WTC11 (cell line): ENCODE results near the gene LRIG1. TPM values are rescaled to one million over a fixed set of nuclear protein-coding genes. Genes with fewer than 3 reads are reported as not detected.

Source experiments
- ATAC-seq: fragments of 200-7000 bp; cut with Tn5 transposase; 2 replicates; pipeline ENCODE4 v1.10.0; 2021; ENCODE audit warnings: mild to moderate bottlenecking, moderate library complexity
- CTCF ChIA-PET: fragments of 300-600 bp; sonication (Branson Sonifier 250); formaldehyde crosslinking; loops from one replicate; lab custom pipeline; 2021; ENCODE audit warnings: antibody characterized with exemption; lab: Charles Lee
- POLR2A ChIA-PET: fragments of 350-600 bp; sonication (Branson Sonifier 250); formaldehyde crosslinking; loops from one replicate; lab custom pipeline; 2021; ENCODE audit warnings: antibody characterized with exemption; lab: Charles Lee
- DNase-seq: peaks from one replicate; pipeline ENCODE4 v3.0.0; 2021; ENCODE audit warnings: low spot score
- H3K27ac Mint-ChIP-seq: 2 replicates; pipeline ENCODE4 v1.8.0; 2021; ENCODE audit warnings: mixed read lengths
- H3K27me3 Mint-ChIP-seq: 2 replicates; pipeline ENCODE4 v1.8.0; 2021; ENCODE audit warnings: low read depth, mild to moderate bottlenecking, moderate library complexity, mixed read lengths
- H3K36me3 Mint-ChIP-seq: 2 replicates; pipeline ENCODE4 v1.8.0; 2021; ENCODE audit warnings: mixed read lengths
- H3K4me1 Mint-ChIP-seq: 2 replicates; pipeline ENCODE4 v1.8.0; 2022; ENCODE audit warnings: mixed read lengths
- H3K4me3 Mint-ChIP-seq: 2 replicates; pipeline ENCODE4 v1.8.0; 2021; ENCODE audit warnings: mild to moderate bottlenecking, moderate library complexity, mixed read lengths
- H3K9me3 Mint-ChIP-seq: 2 replicates; pipeline ENCODE4 v1.8.0; 2021; ENCODE audit warnings: mixed read lengths
- CREB1 ChIP-seq: sonication (generic); formaldehyde crosslinking; IDR thresholded peaks from 2 replicates; pipeline ENCODE4 v1.8.0; 2023; ENCODE audit warnings: mild to moderate bottlenecking, missing genetic modification reagents
- ETV6 ChIP-seq: sonication (generic); formaldehyde crosslinking; IDR thresholded peaks from 2 replicates; pipeline ENCODE4 v1.8.1; 2022; ENCODE audit warnings: mild to moderate bottlenecking, missing genetic modification reagents
- NR3C1 ChIP-seq: sonication (generic); formaldehyde crosslinking; conservative IDR thresholded peaks from 2 replicates; pipeline ENCODE4 v1.8.1; 2023; ENCODE audit warnings: low read depth, mild to moderate bottlenecking, missing genetic modification reagents
- RORB ChIP-seq: fragments of 250-450 bp; sonication (Bioruptor Pico); IDR thresholded peaks from 2 replicates; pipeline ENCODE4 v1.9.0; 2021; ENCODE audit warnings: mild to moderate bottlenecking
- SMAD3 ChIP-seq: sonication (generic); formaldehyde crosslinking; IDR thresholded peaks from 2 replicates; pipeline ENCODE4 v1.8.0; 2022; ENCODE audit warnings: missing genetic modification reagents, mild to moderate bottlenecking, borderline replicate concordance
- SOX15 ChIP-seq: fragments of 250-450 bp; sonication (Bioruptor Pico); IDR thresholded peaks from 2 replicates; pipeline ENCODE4 v1.9.0; 2021; ENCODE audit warnings: mild to moderate bottlenecking
- SP1 ChIP-seq: sonication (generic); formaldehyde crosslinking; conservative IDR thresholded peaks from 2 replicates; pipeline ENCODE4 v1.8.1; 2022; ENCODE audit warnings: missing genetic modification reagents
- ZBTB21 ChIP-seq: sonication (generic); formaldehyde crosslinking; IDR thresholded peaks from 2 replicates; pipeline ENCODE4 v1.8.1; 2023; ENCODE audit warnings: mild to moderate bottlenecking, missing genetic modification reagents, borderline replicate concordance
- ZNF121 ChIP-seq: sonication (generic); formaldehyde crosslinking; IDR thresholded peaks from 2 replicates; pipeline ENCODE4 v1.8.0; 2023; ENCODE audit warnings: missing genetic modification reagents
- ZNF219 ChIP-seq: sonication (generic); formaldehyde crosslinking; IDR thresholded peaks from 2 replicates; pipeline ENCODE4 v1.8.0; 2023; ENCODE audit warnings: missing genetic modification reagents, mild to moderate bottlenecking, borderline replicate concordance
- ZNF317 ChIP-seq: sonication (generic); formaldehyde crosslinking; IDR thresholded peaks from 2 replicates; pipeline ENCODE4 v1.8.1; 2023; ENCODE audit warnings: low read depth, mild to moderate bottlenecking, moderate library complexity, missing genetic modification reagents, borderline replicate concordance
- ZNF416 ChIP-seq: fragments of 250-450 bp; sonication (Bioruptor Pico); IDR thresholded peaks from 2 replicates; pipeline ENCODE4 v1.9.0; 2021; ENCODE audit warnings: mild to moderate bottlenecking, inconsistent platforms
- total RNA-seq: library from RNA; stranded (reverse); gene quantifications from 3 replicates; pipeline ENCODE4 v1.2.3, GENCODE V29; 2021
- TF ChIP-seq, protein P1 (sequence below): sonication (generic); formaldehyde crosslinking; conservative IDR thresholded peaks from 2 replicates; pipeline ENCODE4 v1.8.1; 2023; ENCODE audit warnings: mild to moderate bottlenecking, low read depth, missing genetic modification reagents, moderate library complexity
- TF ChIP-seq, protein P2 (sequence below): fragments of 250-450 bp; sonication (Bioruptor Pico); IDR thresholded peaks from 2 replicates; pipeline ENCODE4 v1.9.0; 2021; ENCODE audit warnings: mild to moderate bottlenecking
- TF ChIP-seq, protein P3 (sequence below): sonication (generic); formaldehyde crosslinking; IDR thresholded peaks from 2 replicates; pipeline ENCODE4 v1.8.1; 2023; ENCODE audit warnings: mild to moderate bottlenecking, missing genetic modification reagents
- TF ChIP-seq, protein P4 (sequence below): sonication (generic); formaldehyde crosslinking; IDR thresholded peaks from 2 replicates; pipeline ENCODE4 v1.8.1; 2022; ENCODE audit warnings: low read depth, missing genetic modification reagents, borderline replicate concordance
- TF ChIP-seq, protein P5 (sequence below): fragments of 250-450 bp; sonication (Bioruptor Pico); IDR thresholded peaks from 2 replicates; pipeline ENCODE4 v1.9.0; 2021; ENCODE audit warnings: moderate library complexity, mild to moderate bottlenecking, inconsistent platforms, borderline replicate concordance
- TF ChIP-seq, protein P6 (sequence below): fragments of 250-450 bp; sonication (Bioruptor Pico); IDR thresholded peaks from 2 replicates; pipeline ENCODE4 v1.8.0; 2021; ENCODE audit warnings: mild to moderate bottlenecking
- TF ChIP-seq, protein P7 (sequence below): sonication (generic); formaldehyde crosslinking; IDR thresholded peaks from 2 replicates; pipeline ENCODE4 v1.8.1; 2023; ENCODE audit warnings: mild to moderate bottlenecking, missing genetic modification reagents
- TF ChIP-seq, protein P8 (sequence below): sonication (generic); formaldehyde crosslinking; IDR thresholded peaks from 2 replicates; pipeline ENCODE4 v1.8.1; 2022; ENCODE audit warnings: mild to moderate bottlenecking, moderate library complexity, missing genetic modification reagents

Gene LRIG1
- total RNA-seq, 1 experiment from 2014 or later: 105 TPM

DNA sequence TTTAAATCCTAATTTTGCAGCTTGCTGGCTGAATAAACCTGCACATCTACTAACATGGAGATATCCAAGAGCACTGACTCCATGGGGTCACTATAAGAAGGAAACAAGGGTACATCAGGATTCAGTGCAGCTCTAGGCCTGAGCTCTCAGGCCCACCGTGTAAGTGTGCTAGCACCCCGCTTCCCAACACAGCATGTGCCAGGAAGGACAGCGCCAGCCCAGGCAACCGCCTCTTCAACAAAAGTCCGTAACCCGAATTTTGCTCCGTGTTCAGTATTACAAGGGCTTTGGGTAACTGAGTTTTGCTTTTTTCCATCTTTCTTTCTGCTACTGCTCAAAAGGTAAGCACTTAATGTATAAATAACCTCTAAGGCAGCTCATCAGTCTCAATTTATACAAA is 89.8 kb downstream of the LRIG1 start:
- Mint-ChIP-seq H3K27me3 (no peaks in the 10 kb centered on the region), H3K4me1 (peaks cover 45% of the 10 kb centered on the region), H3K9me3 (no peaks in the 10 kb centered on the region), H3K36me3 (peaks cover 90% of the 10 kb centered on the region), H3K4me3 (no peak overlapping the region), H3K27ac (no peak overlapping the region; the same call in 1 of the 2 replicates)
- no peak for ATAC-seq
- DNase-seq: no peak
- TF ChIP-seq, protein P1, sequence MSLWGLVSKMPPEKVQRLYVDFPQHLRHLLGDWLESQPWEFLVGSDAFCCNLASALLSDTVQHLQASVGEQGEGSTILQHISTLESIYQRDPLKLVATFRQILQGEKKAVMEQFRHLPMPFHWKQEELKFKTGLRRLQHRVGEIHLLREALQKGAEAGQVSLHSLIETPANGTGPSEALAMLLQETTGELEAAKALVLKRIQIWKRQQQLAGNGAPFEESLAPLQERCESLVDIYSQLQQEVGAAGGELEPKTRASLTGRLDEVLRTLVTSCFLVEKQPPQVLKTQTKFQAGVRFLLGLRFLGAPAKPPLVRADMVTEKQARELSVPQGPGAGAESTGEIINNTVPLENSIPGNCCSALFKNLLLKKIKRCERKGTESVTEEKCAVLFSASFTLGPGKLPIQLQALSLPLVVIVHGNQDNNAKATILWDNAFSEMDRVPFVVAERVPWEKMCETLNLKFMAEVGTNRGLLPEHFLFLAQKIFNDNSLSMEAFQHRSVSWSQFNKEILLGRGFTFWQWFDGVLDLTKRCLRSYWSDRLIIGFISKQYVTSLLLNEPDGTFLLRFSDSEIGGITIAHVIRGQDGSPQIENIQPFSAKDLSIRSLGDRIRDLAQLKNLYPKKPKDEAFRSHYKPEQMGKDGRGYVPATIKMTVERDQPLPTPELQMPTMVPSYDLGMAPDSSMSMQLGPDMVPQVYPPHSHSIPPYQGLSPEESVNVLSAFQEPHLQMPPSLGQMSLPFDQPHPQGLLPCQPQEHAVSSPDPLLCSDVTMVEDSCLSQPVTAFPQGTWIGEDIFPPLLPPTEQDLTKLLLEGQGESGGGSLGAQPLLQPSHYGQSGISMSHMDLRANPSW (CRISPR knock-in tag): no peak
- TF ChIP-seq, protein P2, sequence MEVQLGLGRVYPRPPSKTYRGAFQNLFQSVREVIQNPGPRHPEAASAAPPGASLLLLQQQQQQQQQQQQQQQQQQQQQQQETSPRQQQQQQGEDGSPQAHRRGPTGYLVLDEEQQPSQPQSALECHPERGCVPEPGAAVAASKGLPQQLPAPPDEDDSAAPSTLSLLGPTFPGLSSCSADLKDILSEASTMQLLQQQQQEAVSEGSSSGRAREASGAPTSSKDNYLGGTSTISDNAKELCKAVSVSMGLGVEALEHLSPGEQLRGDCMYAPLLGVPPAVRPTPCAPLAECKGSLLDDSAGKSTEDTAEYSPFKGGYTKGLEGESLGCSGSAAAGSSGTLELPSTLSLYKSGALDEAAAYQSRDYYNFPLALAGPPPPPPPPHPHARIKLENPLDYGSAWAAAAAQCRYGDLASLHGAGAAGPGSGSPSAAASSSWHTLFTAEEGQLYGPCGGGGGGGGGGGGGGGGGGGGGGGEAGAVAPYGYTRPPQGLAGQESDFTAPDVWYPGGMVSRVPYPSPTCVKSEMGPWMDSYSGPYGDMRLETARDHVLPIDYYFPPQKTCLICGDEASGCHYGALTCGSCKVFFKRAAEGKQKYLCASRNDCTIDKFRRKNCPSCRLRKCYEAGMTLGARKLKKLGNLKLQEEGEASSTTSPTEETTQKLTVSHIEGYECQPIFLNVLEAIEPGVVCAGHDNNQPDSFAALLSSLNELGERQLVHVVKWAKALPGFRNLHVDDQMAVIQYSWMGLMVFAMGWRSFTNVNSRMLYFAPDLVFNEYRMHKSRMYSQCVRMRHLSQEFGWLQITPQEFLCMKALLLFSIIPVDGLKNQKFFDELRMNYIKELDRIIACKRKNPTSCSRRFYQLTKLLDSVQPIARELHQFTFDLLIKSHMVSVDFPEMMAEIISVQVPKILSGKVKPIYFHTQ (CRISPR knock-in tag): no peak
- TF ChIP-seq, protein P3, sequence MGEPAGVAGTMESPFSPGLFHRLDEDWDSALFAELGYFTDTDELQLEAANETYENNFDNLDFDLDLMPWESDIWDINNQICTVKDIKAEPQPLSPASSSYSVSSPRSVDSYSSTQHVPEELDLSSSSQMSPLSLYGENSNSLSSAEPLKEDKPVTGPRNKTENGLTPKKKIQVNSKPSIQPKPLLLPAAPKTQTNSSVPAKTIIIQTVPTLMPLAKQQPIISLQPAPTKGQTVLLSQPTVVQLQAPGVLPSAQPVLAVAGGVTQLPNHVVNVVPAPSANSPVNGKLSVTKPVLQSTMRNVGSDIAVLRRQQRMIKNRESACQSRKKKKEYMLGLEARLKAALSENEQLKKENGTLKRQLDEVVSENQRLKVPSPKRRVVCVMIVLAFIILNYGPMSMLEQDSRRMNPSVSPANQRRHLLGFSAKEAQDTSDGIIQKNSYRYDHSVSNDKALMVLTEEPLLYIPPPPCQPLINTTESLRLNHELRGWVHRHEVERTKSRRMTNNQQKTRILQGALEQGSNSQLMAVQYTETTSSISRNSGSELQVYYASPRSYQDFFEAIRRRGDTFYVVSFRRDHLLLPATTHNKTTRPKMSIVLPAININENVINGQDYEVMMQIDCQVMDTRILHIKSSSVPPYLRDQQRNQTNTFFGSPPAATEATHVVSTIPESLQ (CRISPR knock-in tag): no peak
- no peak for TF ChIP-seq CREB1 (CRISPR knock-in tag)
- TF ChIP-seq SP1 (CRISPR knock-in tag): no peak
- no peak for TF ChIP-seq ZBTB21 (CRISPR knock-in tag)
- no peak for TF ChIP-seq ZNF219 (CRISPR knock-in tag)
- TF ChIP-seq ZNF121 (CRISPR knock-in tag): no peak
- TF ChIP-seq RORB (CRISPR knock-in tag): no peak
- no peak for TF ChIP-seq SMAD3 (CRISPR knock-in tag)
- TF ChIP-seq SOX15 (CRISPR knock-in tag): no peak
- TF ChIP-seq ETV6: no peak
- TF ChIP-seq NR3C1 (CRISPR knock-in tag): no peak
- TF ChIP-seq ZNF317: no peak
- ChIA-PET CTCF (interaction anchor here (1.5 to 2.7 kb wide), 2 partner anchors 33 to 411 kb away, joined by 4 to 9 read pairs; no protein-coding TSS in a partner anchor), POLR2A (no interaction called here)

DNA sequence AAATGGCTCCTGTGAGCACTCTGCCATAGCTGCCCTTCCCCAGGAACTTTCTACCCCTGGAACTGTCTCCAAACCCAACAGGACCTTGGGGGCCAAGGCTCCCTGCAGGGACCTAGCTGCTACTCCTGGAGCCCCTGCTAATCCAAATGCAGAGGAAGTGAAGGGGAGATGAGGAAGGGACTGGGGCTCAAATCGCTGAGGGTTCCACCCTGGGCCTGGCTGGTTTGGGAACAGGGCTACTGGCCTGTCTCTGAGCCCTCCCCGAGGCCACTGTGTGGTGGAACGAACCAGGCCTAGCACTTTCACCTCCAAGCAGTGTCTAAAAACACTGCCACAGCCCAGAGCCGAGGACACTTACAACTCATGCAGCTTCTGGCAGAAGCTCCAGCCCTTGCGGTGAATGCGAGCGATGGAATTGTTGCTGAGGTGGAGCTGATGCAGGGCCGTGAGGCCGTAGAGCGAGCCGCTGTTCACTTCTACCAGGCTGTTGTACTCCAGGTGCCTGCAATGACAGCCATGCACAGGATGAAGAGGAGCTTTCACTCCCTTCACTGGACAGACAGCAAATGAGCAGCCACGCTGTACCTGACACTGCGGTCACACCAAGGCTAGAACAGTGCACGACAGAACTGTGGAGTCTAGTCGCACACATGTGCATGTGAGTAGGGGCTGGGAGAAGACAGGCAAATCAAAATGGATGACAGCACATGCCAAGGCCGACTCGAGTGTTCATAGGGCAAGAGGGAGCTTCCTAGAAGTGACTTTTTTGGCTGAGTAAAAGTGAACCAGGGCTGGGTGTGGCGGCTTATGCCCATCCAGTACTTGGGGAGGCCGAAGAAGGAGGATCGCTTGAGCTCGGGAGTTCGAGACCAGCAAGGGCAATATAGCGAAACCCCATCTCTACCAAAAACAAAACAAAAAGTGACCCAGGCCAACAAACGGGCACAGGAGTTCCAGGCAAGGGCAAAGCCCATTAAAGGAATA is 90.8 kb downstream of the LRIG1 start:
- no peak overlapping the region for H3K27ac Mint-ChIP-seq
- ATAC-seq (no peak), DNase-seq (no peak)
- no peaks in the 10 kb centered on the region for H3K27me3 Mint-ChIP-seq
- peaks cover 85% of the 10 kb centered on the region for H3K36me3 Mint-ChIP-seq
- H3K4me3 Mint-ChIP-seq: no peak overlapping the region
- no peaks in the 10 kb centered on the region for H3K9me3 Mint-ChIP-seq
- H3K4me1 Mint-ChIP-seq: peaks cover 45% of the 10 kb centered on the region
- ChIA-PET CTCF (interaction anchor here (1.4 to 2.8 kb wide), 4 partner anchors 32 to 393 kb away, joined by 4 to 22 read pairs (median 8); no protein-coding TSS in a partner anchor), POLR2A (interaction anchor here (0.6 to 1.2 kb wide), 2 partner anchors 31 to 32 kb away, joined by 3 read pairs; no protein-coding TSS in a partner anchor)
- TF ChIP-seq, protein P4, sequence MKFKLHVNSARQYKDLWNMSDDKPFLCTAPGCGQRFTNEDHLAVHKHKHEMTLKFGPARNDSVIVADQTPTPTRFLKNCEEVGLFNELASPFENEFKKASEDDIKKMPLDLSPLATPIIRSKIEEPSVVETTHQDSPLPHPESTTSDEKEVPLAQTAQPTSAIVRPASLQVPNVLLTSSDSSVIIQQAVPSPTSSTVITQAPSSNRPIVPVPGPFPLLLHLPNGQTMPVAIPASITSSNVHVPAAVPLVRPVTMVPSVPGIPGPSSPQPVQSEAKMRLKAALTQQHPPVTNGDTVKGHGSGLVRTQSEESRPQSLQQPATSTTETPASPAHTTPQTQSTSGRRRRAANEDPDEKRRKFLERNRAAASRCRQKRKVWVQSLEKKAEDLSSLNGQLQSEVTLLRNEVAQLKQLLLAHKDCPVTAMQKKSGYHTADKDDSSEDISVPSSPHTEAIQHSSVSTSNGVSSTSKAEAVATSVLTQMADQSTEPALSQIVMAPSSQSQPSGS: no peak
- TF ChIP-seq ZNF416 (CRISPR knock-in tag): no peak
- TF ChIP-seq, protein P5, sequence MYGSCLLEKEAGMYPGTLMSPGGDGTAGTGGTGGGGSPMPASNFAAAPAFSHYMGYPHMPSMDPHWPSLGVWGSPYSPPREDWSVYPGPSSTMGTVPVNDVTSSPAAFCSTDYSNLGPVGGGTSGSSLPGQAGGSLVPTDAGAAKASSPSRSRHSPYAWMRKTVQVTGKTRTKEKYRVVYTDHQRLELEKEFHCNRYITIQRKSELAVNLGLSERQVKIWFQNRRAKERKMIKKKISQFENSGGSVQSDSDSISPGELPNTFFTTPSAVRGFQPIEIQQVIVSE (CRISPR knock-in tag): no peak
- TF ChIP-seq, protein P6, sequence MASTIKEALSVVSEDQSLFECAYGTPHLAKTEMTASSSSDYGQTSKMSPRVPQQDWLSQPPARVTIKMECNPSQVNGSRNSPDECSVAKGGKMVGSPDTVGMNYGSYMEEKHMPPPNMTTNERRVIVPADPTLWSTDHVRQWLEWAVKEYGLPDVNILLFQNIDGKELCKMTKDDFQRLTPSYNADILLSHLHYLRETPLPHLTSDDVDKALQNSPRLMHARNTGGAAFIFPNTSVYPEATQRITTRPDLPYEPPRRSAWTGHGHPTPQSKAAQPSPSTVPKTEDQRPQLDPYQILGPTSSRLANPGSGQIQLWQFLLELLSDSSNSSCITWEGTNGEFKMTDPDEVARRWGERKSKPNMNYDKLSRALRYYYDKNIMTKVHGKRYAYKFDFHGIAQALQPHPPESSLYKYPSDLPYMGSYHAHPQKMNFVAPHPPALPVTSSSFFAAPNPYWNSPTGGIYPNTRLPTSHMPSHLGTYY: no peak
- TF ChIP-seq ZBTB21 (CRISPR knock-in tag): no peak
- TF ChIP-seq, protein P7, sequence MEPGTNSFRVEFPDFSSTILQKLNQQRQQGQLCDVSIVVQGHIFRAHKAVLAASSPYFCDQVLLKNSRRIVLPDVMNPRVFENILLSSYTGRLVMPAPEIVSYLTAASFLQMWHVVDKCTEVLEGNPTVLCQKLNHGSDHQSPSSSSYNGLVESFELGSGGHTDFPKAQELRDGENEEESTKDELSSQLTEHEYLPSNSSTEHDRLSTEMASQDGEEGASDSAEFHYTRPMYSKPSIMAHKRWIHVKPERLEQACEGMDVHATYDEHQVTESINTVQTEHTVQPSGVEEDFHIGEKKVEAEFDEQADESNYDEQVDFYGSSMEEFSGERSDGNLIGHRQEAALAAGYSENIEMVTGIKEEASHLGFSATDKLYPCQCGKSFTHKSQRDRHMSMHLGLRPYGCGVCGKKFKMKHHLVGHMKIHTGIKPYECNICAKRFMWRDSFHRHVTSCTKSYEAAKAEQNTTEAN (CRISPR knock-in tag): no peak
- TF ChIP-seq, protein P8, sequence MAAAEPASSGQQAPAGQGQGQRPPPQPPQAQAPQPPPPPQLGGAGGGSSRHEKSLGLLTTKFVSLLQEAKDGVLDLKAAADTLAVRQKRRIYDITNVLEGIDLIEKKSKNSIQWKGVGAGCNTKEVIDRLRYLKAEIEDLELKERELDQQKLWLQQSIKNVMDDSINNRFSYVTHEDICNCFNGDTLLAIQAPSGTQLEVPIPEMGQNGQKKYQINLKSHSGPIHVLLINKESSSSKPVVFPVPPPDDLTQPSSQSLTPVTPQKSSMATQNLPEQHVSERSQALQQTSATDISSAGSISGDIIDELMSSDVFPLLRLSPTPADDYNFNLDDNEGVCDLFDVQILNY (CRISPR knock-in tag): no peak
